Measurements from ENCODE around the gene SORCS2.

SORCS2 gene

DNA sequence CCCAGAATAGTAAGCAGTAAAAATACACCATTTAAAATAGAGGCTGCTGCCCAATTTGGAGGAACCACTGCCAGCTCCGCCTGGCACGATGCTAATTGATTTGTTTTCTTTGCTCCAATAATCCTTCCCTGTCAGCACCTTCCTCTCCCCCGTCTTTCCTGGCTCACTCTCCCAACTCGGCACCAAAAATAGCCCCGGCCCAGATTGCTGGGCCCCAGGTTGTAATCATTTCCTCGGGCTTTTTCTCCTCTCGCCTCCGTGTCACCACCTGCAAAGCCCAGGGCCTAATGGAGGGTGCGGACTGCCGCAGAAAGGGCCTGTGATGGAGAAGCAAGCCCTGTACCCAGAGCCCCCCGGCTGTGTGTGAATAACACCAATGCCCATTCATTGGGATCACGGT, 440.0 kb downstream of the SORCS2 start:
- no peak for DNase-seq

DNA sequence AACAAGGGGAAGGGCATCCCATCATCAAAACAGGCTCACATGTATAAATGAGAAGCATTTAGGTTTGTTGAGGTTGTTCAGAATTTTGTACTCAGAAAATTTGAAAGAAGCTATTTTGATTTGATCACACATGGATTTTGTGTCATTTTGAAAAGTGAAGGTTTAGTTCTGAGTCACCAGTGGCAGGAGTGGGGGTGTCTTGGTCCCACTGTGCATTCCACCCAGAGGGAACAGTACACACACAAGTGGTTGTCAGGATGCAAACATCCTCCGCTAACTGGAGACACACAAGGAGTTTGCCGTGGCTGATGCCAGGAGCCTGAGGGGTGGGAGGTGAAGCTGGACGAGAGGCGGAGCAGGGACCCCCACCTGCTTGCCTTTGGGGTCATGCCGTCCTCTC, 440.6 kb downstream of the SORCS2 start:
- DNase-seq: no peak

DNA sequence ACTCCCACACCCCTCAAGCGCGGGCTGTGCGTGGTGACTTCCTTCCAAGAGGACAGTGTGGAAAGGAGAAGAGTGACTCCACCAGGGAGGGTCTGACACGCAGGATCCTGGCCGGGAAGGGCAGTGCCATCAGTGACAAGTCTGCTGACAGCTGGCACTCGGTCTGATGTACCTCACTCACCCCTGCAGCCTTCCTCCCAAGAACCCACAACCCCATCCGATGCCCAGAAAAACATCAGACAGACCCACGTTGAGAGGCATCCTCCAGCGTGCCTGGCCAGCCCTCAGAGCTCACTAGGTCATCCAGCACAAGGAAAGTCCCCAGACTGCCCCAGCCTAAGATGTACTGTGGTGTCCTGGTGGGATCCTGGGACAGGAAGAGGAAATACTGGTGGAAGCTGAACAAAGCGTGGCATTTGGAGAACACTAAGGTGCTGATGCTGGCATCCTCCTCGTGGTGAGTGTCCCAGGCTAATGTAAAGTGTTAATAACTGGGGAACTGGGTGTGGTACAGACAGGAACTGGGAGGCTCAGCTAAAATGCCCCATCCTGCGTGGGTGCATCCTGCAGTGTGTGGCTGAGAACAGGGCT, 442.4 kb downstream of the SORCS2 start:
- DNase-seq: no peak

DNA sequence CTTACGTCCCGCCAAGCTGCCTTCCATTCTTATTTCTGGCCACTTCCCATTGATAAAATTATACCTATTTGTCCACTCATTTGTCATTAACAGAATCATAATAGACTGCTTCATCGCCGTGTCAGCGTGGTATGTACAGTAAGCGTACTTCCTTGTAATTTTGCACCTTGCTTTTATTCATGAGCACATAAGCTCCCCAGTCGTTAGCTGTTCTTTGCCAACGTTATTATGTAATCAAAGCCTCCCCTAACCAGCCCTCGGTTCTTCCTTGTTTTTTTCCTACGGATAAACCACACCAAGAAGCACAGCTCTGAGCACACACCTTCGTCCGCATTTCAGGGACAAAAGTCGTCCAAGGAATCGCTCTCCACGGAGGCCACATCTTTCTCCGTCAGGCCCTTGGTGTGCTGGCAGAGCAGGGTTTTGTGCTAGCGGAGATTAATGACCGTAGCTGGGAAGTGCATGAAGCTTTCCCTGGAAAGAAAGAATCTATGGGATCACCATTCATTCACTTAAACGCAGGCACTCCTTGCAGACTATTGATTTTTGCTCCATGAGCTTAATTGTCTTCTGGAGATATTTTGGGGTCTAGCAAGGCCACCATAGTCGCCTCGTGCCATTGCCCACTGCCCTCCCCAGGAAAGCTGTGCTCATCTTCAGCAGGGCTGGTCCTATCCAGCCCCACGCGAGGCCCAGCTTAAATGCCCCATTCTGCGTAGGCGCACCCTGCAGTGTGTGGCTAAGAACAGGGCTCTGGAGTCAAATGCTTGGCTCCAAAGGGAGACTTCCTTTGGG, 443.3 kb downstream of the SORCS2 start:
- peak; percentile 8 for DNase-seq

DNA sequence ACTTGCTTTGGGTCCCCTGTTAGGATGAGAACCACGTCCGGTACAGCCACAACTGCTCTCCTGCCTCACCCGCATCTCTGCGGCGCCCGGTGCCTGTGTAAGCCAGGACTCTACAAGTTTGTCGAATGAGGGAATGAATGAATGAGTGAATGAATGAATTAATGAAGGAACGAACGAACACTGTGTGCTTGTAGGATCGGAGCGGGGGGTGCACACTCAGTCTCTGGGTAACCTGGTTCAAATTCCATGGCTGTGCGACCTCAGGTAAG, 443.8 kb downstream of the SORCS2 start:
- no peak for DNase-seq

DNA sequence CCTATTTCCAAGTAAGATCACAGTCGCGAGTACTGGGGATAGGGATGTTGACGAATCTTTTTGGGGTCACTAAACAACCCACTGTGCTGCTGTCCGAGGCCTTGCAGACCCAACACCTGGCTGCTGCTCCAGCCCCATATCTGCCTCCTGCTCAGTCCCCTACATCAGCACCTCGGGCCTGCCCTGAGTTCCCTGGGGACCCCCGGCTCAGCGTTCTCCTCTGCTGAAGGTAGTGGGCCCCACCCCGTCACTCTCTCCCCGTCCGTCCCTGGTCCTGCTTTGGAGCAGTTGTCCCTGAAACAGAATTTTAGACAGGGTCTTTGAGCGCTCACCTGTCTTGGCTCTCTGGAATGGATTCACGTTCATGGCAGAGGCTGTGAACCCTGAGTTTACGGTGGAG, 444.8 kb downstream of the SORCS2 start:
- no peak for DNase-seq

DNA sequence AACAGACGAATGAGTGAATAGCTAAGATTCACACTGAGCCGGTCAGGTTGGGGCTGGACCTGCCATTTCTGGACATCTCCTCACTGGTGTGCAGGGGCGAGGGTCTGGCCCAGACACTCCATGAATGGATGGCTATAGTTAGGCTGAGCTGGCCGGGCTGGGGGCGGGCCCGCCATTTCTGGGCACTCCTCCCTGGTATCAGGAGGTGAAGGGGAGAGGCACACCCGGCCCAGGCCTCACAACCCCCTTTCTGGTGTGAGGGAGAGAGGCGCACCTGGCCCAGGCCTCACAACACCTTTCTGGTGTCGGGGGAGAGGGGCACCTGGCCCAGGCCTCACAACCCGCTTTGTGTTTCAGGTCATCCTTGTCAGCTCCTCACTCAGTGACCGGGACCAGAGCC, 445.6 kb downstream of the SORCS2 start:
- DNase-seq: no peak

DNA sequence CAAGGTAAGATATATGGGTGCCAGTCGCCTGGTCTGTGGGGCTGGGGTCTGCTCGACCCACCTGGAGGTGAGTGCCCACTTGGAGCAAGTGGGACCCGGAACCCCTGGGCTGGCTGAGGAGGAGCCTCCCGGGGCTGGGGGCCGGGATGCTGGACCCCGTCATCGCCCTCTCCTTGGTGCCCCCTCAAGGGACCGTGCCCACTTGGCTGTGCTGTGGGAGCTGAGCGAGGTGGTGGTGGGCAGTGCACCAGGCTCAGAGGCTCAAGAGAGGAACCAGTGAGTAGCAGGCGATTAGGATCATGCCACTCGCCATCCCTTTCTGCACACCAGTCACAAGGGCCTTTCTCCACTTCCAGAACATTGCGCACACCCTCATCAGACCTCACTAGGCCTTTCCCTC, 446.2 kb downstream of the SORCS2 start:
- DNase-seq: no peak

DNA sequence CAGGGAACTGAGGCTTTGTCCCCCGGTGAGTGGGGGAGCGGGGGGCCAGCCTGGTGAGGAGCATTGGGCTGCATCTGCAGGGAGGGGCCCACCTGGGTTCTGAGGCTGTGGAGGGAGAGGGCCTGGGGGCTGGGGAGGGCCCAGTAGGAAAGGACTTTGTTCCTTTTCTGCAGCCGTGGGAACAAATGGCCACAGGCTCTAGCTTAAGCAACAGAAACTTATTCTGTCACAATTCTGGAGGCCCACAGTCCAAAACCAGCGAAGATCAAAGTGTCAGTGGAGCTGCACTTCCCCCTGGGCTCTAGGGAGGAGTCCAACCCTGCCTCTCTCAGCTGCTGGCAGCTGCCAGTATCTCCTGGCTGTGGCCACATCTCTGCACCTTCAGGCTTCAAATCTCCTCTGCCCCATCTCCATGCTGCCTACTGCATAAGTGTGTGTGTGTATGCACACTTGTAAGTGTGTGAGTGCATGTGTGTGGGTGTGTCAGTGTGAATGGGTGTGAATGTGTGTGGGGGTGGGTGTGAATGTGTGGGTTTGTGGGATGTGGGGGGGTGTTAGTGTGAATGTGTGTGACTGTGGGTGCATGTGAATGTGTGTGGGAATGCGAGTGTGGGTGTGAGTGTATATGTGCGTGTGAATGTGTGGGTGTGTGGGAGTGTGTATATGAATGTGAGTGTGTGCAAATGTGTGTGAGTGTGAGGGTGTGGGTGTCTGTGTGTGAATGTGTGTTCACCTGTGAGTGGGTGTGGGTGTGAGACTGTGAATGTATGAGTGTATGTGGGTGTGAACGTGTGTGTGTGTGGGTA, 446.8 kb downstream of the SORCS2 start:
- DNase-seq: no peak

DNA sequence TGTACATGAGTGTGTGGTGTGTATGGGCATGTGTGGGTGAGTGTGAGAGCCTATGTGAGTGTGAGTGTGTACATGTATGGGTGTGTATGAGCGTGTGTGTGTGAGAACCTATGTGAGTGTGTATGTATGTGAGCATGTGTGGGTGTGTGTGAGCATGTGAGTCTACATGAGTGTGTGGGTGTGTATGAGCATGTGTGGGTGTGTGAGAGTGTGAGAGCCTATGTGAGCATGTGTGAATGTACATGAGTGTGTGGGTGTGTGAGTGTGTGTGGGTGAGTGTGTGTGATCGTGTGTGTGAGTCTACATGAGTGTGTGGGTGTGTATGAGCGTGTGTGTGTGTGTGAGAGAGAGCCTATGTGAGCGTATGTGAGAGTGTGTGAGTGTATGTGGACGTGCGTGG, 447.8 kb downstream of the SORCS2 start:
- no peak for DNase-seq

DNA sequence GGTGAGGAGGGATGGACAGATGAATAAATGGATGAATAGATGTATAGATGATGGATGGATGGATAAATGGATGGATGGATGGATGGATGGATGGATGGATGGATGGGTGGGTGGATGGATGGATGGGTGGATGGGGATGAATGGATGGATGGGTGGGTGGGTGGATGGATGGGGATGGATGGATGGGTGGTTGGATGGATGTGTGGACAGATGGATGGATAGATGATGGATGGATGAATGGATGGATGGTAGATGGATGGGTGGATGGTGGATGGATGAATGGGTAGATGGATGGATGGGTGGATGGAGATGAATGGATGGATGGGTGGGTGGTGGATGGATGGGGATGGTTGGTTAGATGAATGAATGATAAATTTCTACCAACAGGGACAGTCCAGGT, 449.4 kb downstream of the SORCS2 start:
- no peak for DNase-seq

DNA sequence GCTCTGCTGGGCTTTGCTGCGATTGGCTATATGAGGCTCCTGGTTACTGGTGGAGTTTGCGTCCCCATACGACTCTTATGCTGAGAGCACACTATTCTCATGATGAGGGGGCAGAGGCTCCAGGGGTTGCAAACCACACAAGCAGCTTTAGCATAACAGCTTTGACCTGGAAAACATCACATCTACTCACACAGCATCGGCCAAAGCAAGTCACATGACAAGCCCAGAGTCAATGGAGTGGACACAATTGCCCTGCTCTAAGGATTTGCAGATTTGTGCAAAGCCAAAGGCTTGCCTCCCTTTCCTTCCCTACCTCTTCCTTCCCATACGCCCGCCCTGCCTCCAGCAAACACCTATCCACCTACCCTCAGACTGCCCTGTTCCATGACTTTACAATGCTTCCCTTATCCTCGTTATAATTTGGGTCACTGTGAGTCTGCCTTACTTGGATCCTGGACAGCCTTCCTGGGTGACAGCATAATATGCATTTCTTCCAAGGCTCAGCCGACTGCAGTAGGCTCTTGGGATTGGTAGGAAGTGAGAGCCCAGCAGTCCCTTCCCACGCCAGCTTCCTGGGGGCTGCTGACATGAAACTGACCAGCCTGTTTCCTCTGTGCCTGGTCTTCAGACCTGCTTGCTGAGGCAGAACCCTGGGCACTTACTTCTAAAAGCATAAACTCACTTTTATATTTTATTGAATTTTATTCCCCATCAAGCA, 450.6 kb downstream of the SORCS2 start:
- DNase-seq: no peak

DNA sequence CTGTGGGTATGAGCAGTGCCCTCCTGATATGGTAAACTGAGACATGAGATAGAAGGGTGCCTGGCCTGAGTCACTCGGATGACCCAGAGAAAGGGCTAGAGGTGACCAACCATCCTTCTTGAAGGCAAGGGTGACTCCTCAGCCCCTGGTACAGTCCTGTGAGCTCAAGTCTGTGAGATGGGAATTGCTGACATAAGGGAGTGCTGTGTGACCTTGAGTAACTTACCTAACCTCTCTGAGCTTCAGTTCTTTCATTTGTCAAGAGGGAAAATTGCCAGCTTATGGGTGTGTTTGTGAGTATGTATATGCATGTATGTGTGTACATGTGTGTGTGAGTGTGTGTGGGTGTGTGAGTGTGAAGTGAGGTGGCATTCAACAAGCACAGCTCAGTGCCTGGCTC, 452.8 kb downstream of the SORCS2 start:
- DNase-seq: no peak

DNA sequence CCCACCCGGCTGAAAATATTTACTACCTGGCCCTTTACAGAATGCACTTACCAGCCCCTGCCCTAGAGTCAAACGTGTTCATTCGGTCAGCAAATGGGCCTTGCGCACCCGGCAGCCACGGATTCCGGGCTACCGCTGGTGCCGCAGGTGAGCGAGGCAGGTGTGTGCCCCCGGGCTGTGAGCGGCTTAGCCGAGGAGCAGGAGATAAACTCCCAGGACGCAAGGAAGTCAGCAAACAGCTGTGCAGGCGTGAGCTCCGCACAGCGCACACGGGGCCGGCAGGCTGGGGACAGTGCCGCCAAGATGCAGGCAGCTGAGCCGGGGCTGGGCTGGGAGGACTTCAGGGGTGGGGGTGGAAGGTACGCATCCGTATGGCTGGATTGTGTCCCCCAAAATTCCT, 453.6 kb downstream of the SORCS2 start:
- no peak for DNase-seq

DNA sequence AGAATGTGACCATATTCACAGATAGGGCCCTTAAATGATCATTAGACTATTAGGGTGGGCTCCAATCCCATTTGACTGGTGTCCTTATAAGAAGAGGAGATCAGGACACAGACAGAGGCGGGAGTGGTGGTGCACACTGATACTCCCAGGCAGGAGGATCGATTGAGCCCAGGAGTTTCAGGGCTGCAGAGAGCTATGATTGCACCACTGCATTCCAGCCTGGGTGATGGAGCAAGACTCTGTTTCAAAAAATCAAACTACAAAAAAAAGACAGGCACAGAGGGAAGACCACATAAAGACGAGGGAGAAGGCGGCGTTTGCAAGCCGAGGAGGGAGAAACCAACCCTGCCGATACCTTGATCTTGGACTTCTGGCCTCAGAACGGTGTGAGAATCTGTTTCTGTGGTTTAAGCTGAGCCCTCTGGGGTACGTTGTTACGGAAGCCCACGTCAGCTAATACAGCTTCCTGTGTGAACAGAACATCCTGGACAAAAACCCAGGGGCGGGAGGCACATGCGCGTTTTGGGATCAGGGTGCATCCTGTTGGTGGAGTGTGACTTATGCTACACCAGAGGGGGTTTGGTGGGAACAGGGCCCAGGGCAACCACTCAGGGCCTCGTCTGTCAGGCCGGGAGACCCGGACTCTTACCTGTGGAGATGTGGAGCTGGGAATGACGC, 454.2 kb downstream of the SORCS2 start:
- DNase-seq: no peak

DNA sequence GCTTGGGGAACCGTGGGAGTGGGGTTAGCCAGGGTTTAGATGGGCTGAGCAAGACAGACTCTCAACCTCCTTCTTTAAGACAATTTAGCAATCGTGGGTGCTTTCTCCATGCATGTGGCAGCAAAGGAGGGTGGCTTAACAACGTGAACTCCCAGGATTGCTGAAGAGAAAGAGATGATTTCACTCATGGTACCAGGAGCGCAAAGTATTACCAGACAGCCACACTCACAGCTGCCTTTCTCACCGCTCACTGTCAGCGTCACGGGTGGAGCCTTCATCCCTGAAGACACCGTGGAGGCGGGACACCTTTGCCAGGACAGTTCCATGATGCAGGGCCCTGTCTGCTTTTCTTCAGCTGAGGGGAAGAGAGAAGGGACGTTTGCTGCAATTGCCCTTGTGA, 454.8 kb downstream of the SORCS2 start:
- no peak for DNase-seq

DNA sequence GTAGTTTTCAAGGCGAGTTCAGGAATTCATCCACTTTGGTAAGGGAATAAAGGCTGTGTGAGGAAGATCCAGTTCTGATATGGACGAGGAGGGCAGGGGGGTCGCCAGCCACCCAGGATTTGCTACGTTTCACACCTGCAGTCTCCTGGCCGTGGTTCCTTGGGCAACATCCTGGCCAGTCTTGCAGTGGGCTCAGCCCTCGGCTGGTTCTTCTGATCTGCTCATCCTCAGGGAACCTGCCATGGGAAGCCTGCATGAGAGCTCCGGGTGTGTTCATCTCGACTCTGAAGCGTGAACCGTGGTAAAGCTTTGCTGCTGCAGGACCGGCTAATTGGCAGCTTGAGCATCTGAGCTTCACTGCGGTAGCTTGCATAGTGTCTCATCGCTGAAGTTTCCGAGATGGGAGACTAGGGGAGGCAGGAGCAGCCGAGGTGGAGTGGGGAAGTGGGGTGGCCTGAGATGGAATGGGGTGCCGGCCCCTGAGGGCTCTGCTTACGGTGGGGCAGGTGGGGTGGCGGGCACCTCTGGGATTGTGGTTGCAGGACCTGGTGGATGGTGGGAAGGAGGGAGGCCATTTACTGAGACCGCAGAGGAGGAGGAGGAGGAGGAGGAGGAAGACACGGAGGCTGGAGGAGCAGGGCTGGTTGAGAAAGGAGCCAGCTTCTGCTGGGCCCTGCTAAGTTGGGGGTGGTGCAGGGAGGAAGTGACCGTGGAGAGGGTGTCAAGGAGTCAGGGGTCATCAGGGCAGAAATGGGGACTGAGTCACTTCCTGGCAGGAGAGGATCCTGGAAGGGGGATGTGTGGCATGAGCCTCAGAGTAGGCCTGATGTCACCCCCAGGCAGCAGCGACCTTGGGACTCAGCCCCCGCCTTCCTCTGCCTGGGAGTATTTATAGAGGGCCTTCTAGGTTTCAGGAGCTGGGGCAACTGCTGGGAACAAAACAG, 455.5 kb downstream of the SORCS2 start:
- no peak for DNase-seq

DNA sequence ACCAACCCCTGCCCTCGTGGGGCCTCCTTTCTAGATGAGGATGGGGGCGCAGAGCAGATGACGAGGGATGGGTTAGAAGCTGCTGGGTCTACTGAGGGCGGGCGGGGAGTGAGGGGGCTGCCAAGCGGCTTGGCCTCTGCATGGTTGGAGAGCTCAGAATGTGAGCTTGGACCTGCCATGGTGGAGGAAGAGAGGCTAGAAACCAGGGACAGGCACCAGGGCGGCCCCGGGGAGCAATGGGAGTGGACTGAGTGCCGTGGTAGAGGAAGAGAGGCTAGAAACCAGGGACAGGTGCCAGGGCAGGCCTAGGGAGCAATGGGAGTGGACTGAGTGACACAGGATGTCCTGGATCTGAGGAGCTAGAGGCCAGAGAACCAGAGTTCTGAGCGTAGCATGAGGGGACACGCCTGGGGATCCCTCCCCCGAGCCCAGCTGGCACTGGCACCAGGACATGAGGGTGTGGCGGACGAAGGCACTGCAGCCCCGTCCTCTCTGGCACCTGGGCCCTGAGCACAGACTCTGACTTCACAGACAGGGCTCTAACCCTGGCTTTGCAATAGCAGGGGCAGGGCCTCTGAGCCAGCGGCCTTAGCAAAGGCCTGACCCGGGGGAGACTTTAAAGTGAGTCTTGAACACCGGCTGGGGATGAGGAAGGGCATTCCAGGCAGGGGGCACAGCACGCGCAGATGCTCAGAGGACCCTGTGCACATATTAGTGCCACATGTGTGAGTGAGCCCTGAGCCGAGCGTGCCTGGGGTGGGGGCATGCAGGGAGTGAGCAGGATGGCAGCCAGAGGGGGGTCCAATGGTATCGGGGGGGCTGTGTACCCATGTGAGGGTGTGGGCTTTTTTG, 456.4 kb downstream of the SORCS2 start:
- DNase-seq: no peak

DNA sequence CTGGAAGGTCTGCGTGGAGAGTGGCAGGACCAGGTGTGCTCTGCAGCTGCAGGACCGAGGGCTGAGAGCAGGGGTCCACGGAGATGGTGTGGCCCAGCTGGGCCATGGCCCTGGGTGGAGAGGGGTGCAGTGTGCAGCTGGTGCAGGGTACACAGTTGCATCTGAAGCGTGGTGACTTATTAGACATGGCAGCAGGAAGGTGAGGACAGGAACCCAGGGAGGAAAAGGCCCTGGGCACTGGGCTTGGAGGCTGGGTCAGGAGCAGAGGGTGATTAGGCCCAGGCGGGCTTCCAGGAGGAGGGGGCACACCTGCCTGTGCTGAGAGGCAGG, 457.0 kb downstream of the SORCS2 start:
- no peak for DNase-seq

DNA sequence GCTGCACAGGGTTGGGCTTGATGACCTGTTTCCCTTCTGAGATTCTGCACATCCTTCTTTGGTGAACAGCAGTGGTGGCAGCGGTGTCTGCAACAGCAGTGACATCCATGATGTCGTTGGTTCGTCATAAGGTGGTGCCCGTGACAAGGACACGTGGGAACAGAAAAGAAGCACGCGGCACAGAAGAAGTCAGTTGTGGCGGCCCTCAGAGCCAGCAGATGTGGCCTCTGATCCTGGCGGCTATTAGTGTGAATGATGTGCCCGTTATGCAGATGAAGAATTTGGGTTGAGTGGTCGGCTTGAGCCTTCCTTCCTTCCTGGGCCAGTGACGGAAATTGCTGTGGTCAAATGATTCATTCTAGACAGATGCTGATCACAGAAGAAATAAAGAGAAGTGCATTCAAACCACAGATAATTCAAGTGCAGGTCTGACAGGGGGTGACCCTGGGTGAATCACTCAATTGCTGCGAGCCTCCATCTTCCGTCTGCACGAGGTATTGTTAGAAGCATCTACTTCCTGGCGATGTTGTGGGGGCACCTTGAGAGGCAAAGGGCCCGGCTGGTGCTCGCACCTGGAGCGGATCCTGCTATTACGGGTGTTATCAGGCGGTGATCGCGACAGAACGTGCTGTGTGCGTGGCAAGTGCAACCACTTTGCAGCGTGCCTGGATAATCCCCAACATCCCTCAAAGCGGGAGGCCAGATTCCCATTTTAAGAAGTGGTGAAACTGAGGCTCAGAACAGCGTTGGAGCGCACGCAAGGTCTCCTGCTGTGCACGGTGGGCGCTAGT, 457.6 kb downstream of the SORCS2 start:
- DNase-seq: no peak
